ENCODE results near the gene RPS18.

DNA sequence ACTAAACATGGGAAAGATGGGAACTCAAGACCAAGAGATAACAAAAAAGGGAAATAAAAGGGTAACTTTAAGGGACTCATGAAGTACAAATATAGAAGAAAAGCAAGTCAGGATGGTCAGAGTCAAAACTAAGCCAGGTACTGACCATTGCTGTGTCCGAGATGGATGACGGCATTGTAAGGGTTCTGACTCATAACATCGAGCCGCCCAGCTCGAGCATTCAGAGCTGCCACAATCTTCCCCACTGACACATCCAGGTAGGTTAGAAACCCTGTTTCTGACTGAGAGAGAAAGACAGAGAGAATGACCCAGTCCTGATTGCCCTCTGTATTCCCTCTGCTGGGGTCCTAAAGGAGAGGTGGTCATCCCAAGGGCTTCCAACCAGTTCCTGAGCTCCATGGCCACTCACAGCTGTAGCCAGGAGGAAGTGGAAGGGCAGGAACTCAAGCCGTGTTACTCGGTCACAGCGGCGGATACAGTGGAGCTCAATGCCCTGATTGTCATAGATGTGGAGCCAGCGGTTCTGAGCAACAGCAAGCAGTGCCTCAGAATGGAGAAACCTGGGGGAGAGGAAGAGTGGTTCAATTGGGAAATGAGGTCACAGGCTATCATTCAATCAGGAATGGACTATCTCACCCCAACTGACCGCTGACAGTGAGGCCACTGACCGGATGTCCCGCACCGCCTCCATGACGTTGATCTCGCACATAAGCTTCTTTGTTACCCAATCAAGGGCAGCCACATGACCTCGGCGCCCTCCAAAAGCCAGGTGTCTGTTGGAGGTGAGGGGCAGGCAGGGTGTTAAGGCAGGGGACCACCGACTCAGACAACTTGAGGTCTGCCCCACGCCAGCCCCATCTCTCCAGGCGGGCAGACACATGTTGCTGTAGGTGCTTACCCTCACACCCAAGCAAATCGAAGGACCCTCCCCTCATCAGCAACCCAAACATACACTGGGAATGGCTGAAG lies 15.4 kb downstream of the RPS18 start:
- TF ChIP-seq CTCF (IDR thresholded peaks at IDR 0.05; ENCODE audit: low read depth, low read length, missing input control) (no peak), RAD21 (IDR thresholded peaks at IDR 0.05) (no peak), EGR1 (IDR thresholded peaks at IDR 0.05; ENCODE audit: low read depth in 2 of 2) (no peak), REST (IDR thresholded peaks at IDR 0.05) (no peak), TAF1 (conservative IDR thresholded peaks at IDR 0.05) (no peak), GABPA (IDR thresholded peaks at IDR 0.05 in 1 of 2, conservative IDR thresholded peaks at IDR 0.05 in 1 of 2) (no peak)
- TF ChIP-seq, protein P1, sequence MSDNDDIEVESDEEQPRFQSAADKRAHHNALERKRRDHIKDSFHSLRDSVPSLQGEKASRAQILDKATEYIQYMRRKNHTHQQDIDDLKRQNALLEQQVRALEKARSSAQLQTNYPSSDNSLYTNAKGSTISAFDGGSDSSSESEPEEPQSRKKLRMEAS (IDR thresholded peaks at IDR 0.05): no peak
- TF ChIP-seq, protein P2, sequence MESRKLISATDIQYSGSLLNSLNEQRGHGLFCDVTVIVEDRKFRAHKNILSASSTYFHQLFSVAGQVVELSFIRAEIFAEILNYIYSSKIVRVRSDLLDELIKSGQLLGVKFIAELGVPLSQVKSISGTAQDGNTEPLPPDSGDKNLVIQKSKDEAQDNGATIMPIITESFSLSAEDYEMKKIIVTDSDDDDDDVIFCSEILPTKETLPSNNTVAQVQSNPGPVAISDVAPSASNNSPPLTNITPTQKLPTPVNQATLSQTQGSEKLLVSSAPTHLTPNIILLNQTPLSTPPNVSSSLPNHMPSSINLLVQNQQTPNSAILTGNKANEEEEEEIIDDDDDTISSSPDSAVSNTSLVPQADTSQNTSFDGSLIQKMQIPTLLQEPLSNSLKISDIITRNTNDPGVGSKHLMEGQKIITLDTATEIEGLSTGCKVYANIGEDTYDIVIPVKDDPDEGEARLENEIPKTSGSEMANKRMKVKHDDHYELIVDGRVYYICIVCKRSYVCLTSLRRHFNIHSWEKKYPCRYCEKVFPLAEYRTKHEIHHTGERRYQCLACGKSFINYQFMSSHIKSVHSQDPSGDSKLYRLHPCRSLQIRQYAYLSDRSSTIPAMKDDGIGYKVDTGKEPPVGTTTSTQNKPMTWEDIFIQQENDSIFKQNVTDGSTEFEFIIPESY (IDR thresholded peaks at IDR 0.05): no peak
